Sciatic nerve (tissue), 2 donors: ENCODE data around the gene DRC3. TPM values are rescaled to one million over a fixed set of nuclear protein-coding genes. Genes with fewer than 3 reads are reported as not detected.

Source experiments
- ATAC-seq: fragments of 200-7000 bp; cut with Tn5 transposase; one replicate; pipeline ENCODE4 v1.9.1; 2020; ENCODE audit warnings: mild to moderate bottlenecking, moderate library complexity
- DNase-seq: peaks from one replicate; pipeline ENCODE4 v3.0.0-alpha.2; 2020; ENCODE audit warnings: low spot score
- intact Hi-C: fragments of 100-400 bp; cut with DNase I; formaldehyde crosslinking; loops from one replicate; pipeline ENCODE4 v1.14.2; 2022
- total RNA-seq: library from RNA; stranded (reverse); fragmentation: NEBNext Ultra II Directional; extraction: Animal tissue kit (Norgen Biotek cat#: 25700); gene quantifications from one replicate; pipeline ENCODE4 v1.2.1, GENCODE V29; 2021
- donor health status: DM: no; HTN: no; CAD: no.
- donor health status: DM: no; HTN: no; CAD: no.

DRC3 gene
- total RNA-seq, 1 donor from 2014 or later = 5.8 TPM

DNA sequence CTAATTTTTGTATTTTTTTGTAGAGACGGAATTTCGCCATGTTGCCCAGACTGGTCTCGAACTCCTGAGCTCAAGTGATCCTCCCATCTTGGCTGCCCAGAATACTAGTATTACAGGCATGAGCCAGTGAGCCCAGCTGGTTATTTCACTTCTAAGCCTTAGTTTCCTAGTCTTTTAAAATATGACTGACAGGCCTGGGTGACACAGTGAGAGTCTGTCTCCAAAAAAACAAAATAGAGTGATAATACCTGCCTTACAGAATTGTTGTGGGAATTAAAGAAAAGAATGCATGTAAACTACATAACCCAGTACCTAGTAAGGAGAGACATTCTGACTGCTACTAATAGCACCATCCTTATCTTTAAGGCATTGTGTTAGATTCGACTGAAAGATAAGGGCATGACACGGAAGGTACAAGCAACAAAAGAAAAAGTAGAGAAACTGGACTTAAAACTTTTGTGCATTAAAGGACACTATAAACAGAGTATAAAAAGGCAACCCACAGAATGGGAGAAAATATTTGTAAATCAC is 12.1 kb upstream of the DRC3 start:
- intact Hi-C loops = no loop called here
- ATAC-seq = no peak
- DNase-seq = no peak

DNA sequence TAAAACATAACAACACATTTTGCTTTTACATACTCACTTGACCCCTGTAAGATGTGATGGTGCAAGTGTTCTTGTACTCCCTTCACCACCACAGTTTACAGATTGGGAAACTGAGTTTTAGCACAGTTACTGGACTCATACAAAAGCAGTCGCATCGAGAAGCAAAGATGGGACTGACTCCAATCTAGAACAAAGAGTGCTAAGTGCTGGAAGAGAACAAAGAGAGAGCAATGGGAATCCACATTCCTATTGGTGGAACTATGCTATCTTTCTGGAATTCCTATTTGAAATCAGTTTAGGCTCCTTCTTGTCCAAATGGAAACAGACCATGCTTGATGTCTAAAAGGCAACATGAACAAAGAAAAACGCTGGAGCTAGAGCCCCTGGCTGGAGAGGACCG is 9.6 kb upstream of the DRC3 start:
- intact Hi-C loops = no loop called here
- DNase-seq (no peak), ATAC-seq (no peak)

DNA sequence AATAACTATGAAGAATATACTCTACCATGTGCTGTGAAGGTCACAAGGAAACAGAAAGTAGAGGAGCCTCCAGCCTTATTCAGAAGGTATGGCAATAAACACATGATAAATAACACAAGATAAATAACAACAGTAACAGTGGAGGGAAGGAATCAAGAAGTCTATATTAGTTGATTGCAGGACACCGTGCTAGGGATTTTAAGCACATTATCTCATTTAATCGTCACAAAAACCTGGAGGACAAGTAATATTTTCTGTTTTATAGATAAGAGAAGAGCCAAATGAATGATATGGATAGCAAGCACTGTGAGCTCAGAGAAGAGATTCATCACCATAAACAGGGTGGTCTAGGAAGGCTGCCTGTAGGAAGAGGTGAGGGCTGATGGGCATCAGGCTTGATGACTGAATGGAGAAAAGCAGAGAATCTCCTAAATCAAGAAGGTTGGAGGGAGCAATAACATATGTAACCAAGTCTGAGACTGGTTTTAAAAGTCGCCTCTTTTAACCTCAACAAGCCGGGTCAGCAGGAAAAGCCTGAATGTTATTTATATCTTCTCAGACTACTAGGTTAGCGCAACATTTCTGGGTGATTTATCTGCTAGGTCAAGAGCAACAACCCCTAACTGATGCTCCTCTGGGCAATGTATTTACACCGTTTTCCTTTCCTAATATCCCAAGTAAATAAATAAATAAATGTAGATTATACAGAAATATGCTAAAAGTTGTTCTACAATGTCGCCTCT is 8.8 kb upstream of the DRC3 start:
- ATAC-seq (no peak), DNase-seq (no peak)
- intact Hi-C loops = no loop called here

DNA sequence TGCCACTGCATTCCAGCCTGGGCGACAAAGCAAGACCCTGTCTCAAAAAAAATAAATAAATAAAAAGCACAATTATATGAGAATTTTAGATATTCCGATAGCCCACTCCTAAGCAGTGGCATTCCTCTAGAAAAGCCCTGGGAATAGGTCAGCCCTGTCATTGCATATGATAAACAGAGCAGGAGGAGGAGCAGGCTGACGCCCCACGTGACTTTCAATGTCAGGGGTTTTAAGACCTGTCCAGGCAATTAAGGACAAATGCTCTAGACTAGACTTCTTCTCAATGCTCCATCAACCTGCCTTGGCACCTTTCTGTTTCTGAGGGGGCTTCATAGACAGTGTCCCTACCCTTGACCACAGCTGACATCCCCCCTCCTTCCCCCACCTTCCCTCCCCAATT is 8.0 kb upstream of the DRC3 start:
- ATAC-seq = no peak
- no peak for DNase-seq
- intact Hi-C loops = no loop called here

DNA sequence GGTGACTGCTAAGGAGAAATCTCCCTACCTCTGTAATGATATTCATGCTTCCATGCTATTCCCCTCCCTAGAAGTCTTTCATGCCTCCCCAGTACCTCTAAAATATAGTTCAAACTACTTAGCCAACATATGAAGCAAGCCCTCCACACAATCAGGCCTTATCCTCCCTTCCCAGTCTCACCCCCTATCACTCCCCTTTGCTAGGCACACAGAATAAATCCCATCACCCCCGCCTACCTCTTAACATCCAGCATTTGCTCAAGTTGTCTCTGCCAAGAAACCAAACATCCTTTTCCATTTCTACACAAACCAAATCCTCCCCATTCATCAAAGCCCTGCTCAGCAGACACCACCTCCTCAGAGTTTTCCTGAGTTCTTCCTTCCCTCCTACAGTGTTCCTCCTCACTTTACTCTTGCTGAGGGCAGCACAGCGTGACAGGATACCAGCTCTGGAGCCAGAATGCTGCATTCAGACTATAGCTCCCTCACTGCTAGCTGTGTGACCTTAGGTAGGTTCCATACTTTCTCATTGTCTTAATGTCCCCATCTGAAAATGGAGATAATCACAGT is 7.4 kb upstream of the DRC3 start:
- intact Hi-C loops = no loop called here
- no peak for ATAC-seq

DNA sequence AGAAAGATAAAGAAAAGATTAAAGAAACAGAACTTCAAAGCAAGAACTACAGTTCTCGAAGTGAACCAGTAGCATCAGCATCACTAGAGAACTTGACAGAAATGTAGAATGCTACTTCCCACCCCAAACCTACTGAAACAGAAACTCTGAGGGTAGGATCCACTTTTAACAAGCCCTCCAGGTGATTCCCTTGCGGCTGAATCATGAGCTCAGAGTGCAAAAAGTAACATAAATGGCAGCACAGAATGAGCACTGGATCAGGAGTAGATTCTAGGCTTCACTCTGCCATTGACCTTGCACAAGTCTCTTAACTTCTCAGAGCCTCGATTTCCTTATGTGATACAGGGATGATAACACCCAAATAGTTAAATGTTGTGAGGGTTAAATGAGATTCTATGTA is 6.3 kb upstream of the DRC3 start:
- ATAC-seq (no peak), DNase-seq (no peak)
- intact Hi-C loops = no loop called here

More for the DNA sequence above, 7.4 kb upstream of the DRC3 start:
- no peak for DNase-seq

DNA sequence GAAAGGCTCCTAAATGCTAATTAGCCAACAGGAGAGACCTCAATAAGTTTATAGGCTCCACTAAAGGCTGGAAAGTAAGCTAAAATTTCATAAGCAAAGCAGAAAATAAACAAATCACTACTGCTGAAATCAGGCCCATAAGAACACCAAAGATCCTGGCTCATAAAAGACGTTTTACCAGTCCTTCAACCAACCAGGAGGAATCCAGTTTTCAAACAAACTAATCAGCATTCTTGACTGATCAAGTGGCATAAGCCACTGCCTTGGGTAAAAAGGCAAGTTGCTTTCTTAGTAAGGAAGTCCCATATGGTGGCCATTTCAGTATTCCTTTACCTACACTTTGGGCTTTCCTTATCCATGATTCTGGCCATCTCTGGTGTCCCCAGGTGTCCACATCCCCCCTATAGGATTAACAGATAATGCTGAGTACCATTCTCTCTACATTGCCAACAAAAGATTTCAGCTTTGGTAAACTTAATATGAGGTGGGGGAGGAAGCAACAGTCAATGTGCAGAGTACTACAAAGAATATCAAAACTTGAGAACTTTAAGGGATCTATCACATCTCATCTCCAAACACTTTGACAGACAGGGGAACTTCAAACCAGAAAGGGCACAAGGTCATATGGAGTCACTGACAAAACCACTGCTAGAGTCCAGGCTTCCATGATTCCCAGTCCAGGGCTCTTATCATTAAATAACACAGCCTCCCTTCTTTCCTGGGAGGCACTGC is 1.8 kb upstream of the DRC3 start:
- intact Hi-C loops = no loop called here
- DNase-seq (no peak), ATAC-seq (no peak)

DNA sequence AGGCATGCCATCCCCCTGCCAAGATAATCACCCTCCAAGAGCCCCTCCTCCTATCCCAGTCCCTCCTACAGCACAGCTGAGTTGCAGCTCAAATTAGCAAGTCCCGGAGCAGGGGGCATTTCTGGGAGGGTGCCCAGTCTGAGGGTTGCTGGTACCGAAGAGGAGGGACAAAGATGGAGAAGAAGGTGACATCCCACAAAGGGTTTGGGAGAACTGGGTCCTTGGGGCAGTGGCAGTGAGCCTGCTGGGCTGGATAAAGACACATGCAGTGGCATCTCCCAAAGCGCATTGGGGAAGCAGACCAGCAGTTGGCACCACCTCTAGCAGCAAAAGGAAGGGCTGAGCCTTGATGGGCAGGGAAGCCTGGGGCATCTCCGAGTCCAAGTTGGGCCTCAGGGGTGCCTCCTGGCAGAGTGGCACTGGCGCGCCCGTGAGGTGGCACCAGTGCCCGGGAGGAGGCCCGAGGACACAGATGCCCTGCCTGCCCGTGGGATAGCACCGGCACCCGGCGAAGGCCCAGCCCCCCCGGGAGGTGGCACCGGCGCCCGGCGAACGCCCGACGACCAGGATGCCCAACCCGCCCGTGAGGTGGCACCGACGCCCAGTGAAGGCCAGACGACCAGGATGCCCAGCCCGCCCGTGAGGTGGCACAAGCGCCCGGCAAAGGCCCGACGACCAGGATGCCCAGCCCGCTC is 1.1 kb upstream of the DRC3 start:
- intact Hi-C loops = no loop called here
- DNase-seq = peak; percentile 77
- ATAC-seq = no peak

DNA sequence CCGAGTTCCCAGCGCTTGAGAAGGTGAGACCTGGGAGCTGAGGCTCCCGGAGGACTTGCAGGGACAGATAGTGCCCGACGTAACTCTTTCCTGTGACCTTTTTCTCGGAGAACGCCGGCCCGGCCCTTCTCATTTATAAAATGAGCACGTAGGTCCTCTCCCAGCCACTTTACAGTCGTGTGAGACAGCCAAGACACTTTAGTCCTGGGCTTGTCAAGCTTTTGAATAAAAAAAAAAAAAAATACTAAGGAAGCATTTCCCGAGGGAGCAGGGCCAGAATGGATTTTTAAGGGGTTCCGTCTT is 241 bp downstream of the DRC3 start:
- ATAC-seq = no peak
- intact Hi-C loops = no loop called here

DNA sequence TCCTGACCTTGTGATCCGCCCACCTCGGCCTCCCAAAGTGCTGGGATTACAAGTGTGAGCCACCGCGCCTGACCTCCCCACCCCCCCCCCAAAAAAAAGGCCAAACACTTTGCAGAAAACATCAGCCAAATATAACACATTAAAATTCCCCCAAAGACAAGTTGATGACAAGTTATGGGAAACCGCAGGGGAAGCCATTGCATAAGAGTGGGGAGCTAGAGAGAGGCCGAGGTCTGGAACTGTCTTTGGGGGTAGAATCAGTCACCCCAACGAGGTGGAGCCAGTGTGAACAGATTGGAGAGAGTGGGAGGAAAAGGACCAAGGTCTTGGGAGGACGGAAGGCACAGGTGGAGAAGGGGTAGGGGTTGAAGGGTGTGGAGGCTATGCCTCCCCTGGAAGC is 2.8 kb downstream of the DRC3 start:
- ATAC-seq = no peak
- intact Hi-C loops = no loop called here
- DNase-seq = no peak

More for the DNA sequence above, 241 bp downstream of the DRC3 start:
- no peak for DNase-seq

DNA sequence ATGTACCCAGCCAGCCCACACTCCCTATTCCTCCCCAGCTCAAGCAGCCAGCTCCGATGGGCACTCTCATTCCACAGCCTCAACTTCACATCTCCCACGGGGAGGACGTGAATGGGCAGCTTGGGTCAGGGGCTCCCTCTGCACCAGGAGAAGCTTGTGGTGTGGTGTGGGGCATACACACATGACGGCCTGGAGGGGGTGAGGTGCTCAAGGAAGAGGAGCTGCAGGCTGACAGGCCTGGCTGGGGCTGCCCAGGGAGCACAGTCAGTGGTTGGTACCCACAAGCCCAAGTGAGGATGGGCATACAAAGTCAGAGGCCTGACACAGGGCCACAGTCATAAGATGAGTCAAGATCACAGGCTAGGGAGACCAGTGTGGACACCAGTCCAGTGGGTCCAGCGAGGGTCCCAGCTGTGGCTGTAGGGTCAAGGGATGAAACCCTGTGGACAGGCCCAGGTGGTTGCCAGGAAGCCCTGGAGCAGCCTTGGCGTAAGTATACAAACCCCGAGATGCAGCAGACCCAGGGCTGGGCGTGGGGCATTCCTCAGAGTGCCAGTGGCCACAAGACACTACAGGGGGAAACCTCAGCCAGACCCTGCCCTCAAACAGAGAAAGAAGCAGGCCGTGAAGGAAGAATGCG is 4.4 kb downstream of the DRC3 start:
- intact Hi-C loops = no loop called here
- no peak for DNase-seq
- no peak for ATAC-seq

DNA sequence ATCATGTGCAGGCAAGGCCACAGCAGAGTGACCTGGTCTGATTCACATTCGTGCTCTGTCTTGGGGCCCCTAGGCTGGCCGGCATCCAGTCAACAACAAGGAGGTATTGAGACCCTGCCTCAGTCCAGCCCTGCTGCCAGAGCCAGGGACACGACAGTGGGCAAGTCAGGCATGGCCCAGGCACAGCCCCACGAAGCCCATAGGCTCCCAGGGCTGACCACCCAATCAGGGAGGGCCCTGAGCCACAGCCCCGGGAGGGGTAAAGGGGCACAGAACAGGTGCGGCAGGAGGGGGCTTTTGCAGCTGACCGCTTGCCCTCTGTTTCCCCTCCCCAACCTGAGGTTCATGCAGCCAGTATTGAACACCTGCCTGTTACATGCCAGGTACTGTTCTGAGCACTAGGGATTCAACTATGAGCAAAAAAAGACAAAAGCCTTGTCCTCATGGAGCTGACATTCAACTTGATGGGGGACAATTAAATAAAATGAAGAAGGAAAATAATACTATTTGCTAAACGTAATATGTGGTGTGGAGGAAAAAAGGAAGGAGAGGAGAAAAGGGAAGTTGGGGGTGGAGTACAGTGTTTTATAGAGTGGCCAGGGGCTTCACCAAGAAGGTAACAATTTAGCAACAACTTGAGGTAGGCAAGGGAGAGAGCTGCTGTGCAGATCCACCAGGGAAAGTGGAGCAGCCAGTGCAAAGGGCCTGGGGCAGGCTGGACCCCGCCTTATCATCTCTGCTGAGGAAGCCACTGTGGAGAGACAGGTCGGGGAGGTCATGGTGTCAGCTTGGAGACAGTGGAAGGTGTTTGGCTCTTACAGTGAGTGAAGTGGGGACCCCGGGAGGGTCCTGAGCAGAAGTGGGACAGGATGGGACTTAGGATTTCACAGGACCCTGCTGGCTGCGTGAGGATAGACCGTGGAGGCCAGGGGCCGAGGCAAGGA is 6.1 kb downstream of the DRC3 start:
- ATAC-seq (no peak), DNase-seq (no peak)
- intact Hi-C loops = no loop called here

DNA sequence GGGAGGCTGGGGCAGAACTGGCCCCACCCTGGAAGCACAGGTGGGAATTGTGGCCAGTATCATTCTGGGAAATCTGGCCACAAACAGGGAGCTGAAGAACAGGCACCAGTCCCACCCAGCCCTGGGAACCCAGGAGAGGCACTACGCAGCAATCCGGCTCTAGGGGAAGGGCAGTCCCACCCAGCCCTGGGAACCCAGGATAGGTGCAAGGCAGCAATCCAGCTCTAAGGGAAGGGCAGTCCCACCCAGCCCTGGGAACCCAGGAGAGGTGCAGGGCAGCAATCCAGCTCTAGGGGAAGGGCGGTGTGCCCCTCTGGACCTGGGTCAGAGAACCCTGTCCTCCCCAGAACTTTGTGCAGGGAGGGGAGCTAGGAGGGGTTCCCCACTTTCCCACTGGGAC is 7.1 kb downstream of the DRC3 start:
- intact Hi-C loops = no loop called here
- DNase-seq = no peak
- peak; percentile 87 for ATAC-seq

DNA sequence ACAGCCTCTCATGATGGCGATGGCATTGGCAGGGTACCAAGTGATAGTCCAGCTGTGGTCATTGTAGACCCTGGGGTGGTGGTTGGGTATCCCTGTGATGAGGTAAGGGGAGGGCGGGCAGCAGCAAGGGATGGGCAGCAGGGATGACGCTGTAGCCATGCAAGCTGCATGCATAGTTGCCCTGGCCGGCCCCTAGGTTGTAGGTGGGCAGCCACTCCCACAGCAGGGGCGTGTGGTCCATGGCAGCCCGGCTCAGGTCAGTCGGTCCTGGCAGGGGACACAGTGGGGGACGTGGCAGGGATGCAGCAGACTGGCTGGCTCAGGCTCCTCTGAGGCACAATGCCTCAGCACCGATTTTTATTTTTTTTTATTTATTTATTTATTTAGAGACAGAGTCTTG is 8.7 kb downstream of the DRC3 start:
- no peak for ATAC-seq
- intact Hi-C loops = no loop called here
- DNase-seq = no peak

DNA sequence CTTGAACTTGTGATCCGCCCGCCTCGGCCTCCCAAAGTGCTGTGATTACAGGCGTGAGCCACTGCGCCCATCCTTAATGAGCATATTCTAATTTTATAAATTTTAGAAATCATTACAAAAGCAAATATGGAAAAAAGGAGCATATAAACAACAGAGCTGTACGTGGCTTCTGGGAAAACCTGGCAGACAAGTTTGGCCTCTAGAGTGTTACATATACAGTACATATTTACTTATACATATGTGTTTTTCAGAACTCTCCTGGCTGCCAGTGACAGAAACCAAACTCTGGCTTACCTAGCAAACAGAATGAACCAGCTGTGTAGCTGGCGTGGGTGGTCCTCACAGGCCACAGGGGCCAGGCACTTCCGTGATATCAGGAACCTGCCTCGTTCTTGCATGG is 10.1 kb downstream of the DRC3 start:
- DNase-seq = no peak
- intact Hi-C loops = no loop called here
- ATAC-seq = no peak

DNA sequence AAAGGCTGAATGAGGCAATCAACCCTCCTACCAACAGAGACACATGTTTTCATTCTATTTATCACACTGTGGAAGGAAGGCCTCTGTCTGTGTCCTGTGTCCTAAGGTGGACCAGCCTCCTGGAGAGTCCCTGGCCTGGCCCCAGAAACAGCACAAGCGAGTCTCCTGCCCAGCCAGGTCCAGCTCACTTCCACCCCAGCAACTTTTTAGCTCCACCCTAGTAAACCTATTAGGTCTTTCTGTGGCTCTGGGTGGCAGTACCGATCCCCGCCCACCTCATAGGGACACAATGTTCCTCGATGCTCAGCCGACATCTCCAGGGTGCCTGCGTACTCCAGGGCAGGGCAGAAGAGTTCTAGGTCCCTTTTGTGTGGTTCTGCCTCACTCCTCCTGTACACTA is 10.7 kb downstream of the DRC3 start:
- intact Hi-C loops = no loop called here
- DNase-seq (no peak), ATAC-seq (no peak)

DNA sequence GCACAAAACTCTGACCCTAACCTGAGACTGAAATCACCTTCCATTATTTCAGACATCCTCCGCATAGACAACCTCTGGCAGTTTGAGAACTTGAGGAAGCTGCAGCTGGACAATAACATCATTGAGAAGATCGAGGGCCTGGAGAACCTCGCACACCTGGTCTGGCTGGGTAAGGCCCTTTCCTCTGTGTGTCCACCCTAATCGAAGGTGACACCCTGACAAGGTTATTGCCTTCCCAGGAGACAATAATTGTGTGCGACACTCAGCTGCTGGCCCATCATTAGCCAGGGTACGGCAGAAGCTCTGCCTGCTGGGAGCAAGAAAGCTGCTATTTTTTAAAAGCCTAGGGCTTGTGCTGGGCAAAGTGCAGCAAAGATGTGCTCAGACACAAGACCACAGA is 11.1 kb downstream of the DRC3 start:
- ATAC-seq (no peak), DNase-seq (no peak)
- intact Hi-C loops = no loop called here

DNA sequence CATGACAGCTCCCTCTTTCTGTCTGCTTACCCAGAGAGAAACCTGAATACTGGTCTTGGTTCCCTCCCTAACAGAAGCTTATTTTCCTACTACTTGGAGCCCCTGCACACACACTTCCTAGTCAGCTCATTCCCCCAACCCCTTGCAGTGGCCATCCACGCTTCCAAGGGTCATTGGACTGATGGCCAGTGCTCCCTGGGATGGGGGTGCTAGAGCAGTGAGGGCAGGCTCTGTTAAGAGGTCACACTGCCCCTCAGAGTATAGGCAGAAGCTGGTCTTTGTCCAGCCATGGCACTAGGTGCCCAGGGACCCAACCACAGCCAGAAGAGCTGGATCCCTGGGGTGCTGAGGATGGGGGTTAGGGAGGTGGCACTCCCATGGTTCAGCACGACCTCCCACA is 12.5 kb downstream of the DRC3 start:
- no peak for DNase-seq
- no peak for ATAC-seq
- intact Hi-C loops = no loop called here
